Esophagus squamous epithelium (tissue), 4 donors: ENCODE data around the gene DGKD.

Experiments
- CTCF ChIP-seq, 6 experiments: fragments of 450-650 bp in 4 of 6; fragments of 200-600 bp in 2 of 6; sonication (generic) in 2 of 6; IDR thresholded peaks; one replicate each; pipeline ENCODE4 v1.5.1; 2016 to 2019; ENCODE audit warnings: antibody characterized with exemption in 6 of 6, mild to moderate bottlenecking in 4 of 6, moderate library complexity in 4 of 6
- POLR2A ChIP-seq, 4 donors: fragments of 450-650 bp; IDR thresholded peaks; one replicate each; pipeline ENCODE4 v1.6.1; 2017; ENCODE audit warnings: antibody characterized with exemption in 4 of 4, mild to moderate bottlenecking in 4 of 4, moderate library complexity in 3 of 4

GRCh38 chr2:233422050-233422639 is 67.9 kb downstream of the DGKD start:
- TF ChIP-seq POLR2A (IDR thresholded peaks at IDR 0.05) (no peak), CTCF (IDR thresholded peaks at IDR 0.05) (peak in 1 of 6 experiments; percentile 3)
